GM12878 (cell line): Measurements from ENCODE around the gene METRN. TPM values are rescaled to one million over a fixed set of nuclear protein-coding genes. Genes with fewer than 3 reads are reported as not detected.
A peak's percentile ranks its signal among the peaks of the same experiment; 100 is the strongest.

ENCODE experiments used
- ATAC-seq: fragments of 200-7000 bp; cut with Tn5 transposase; 3 replicates; pipeline ENCODE4 v1.9.1; 2020; ENCODE audit warnings: mild to moderate bottlenecking, moderate library complexity
- BruUV-seq: library from RNA; stranded (reverse); fragments of 400-500 nt; replicated peaks from 2 replicates; lab custom pipeline; 2021; lab: Mats Ljungman, UMichigan
- CTCF ChIA-PET: fragments of 300-600 bp; sonication (Branson Sonifier 250); formaldehyde crosslinking; extraction: SDS; loops from one replicate; lab custom pipeline; 2021; ENCODE audit warnings: inconsistent platforms; lab: Yijun Ruan, JAX
- POLR2A ChIA-PET: fragments of 350-600 bp; formaldehyde crosslinking; extraction: SDS; loops from one replicate; lab custom pipeline; 2021; ENCODE audit warnings: inconsistent platforms; lab: Charles Lee
- RAD21 ChIA-PET: fragments of 300-600 bp; sonication (Branson Sonifier 250); formaldehyde crosslinking; loops from one replicate; lab custom pipeline; 2023; ENCODE audit warnings: antibody characterized with exemption; ENCODE audit not compliant: unreplicated experiment; lab: Charles Lee
- SMC1A ChIA-PET: fragments of 300-600 bp; sonication (Branson Sonifier 250); formaldehyde crosslinking; loops from one replicate; lab custom pipeline; 2023; ENCODE audit not compliant: unreplicated experiment, uncharacterized antibody; lab: Charles Lee
- DNase-seq: peaks from one replicate; pipeline ENCODE4 v3.0.0-alpha.2; 2011; ENCODE audit warnings: low read depth, low spot score
- FAIRE-seq: peaks from 3 replicates; lab custom pipeline; 2011; peaks lifted over from hg19 to GRCh38; lab: Jason Lieb, UNC
- H2AFZ ChIP-seq: 2 replicates; pipeline ENCODE4 v1.6.0; 2011; ENCODE audit warnings: low read depth, low read length, control low read depth; ENCODE audit not compliant: control insufficient read depth
- H3K27ac ChIP-seq: 2 replicates; pipeline ENCODE4 v1.5.1; 2011; ENCODE audit warnings: control low read depth; ENCODE audit not compliant: control insufficient read depth, insufficient read depth
- H3K27me3 ChIP-seq, 2 experiments: replicated peaks in 1 of 2; 2 replicates each; pipeline versions ENCODE4 v1.6.0 to v1.6.1; 2011; ENCODE audit warnings: low read length in 1 of 2; ENCODE audit not compliant: control insufficient read depth in 2 of 2, insufficient read depth in 2 of 2
- H3K36me3 ChIP-seq, 2 experiments: 2 replicates each; pipeline ENCODE4 v1.5.1; 2011; ENCODE audit warnings: low read length in 1 of 2; ENCODE audit not compliant: control insufficient read depth in 2 of 2, insufficient read depth in 2 of 2
- H3K4me1 ChIP-seq: 2 replicates; pipeline ENCODE4 v1.6.1; 2011; ENCODE audit warnings: mild to moderate bottlenecking, low read length, moderate library complexity, mixed read lengths; ENCODE audit not compliant: control insufficient read depth, insufficient read depth
- H3K4me2 ChIP-seq: 2 replicates; pipeline ENCODE4 v1.6.0; 2011; ENCODE audit warnings: control low read depth; ENCODE audit not compliant: control insufficient read depth, insufficient read depth
- H3K4me3 ChIP-seq: fragments of 200-600 bp; sonication (generic); 2 replicates; pipeline ENCODE4 v1.5.1; 2016
- H3K79me2 ChIP-seq: 2 replicates; pipeline ENCODE4 v1.6.0; 2011; ENCODE audit warnings: low read length; ENCODE audit not compliant: control insufficient read depth, insufficient read depth
- H3K9ac ChIP-seq: 2 replicates; pipeline ENCODE4 v1.8.0; 2011; ENCODE audit warnings: low read length, control low read depth, mixed read lengths; ENCODE audit not compliant: control insufficient read depth, insufficient read depth
- H3K9me3 ChIP-seq: replicated peaks from 3 replicates; pipeline ENCODE4 v1.5.1; 2011; ENCODE audit warnings: mild to moderate bottlenecking, low read length; ENCODE audit not compliant: control insufficient read depth, insufficient read depth
- H4K20me1 ChIP-seq: 2 replicates; pipeline ENCODE4 v1.6.0; 2011; ENCODE audit not compliant: control insufficient read depth, insufficient read depth
- CBX3 ChIP-seq: fragments of 200-600 bp; sonication (generic); IDR thresholded peaks from 2 replicates; pipeline ENCODE4 v1.6.1; 2016; ENCODE audit warnings: low read depth, borderline replicate concordance
- CHD2 ChIP-seq: IDR thresholded peaks from 2 replicates; pipeline ENCODE4 v1.6.1; 2011; ENCODE audit warnings: low read depth, low read length, improper control_type of control experiment, borderline replicate concordance
- E2F4 ChIP-seq: IDR thresholded peaks from 2 replicates; pipeline ENCODE4 v1.6.1; 2012; ENCODE audit warnings: low read depth, low read length, improper control_type of control experiment
- MLLT1 ChIP-seq: fragments of 450-650 bp; IDR thresholded peaks from 2 replicates; pipeline ENCODE4 v1.6.1; 2016; ENCODE audit warnings: mild to moderate bottlenecking
- RCOR1 ChIP-seq: conservative IDR thresholded peaks from 2 replicates; pipeline ENCODE4 v1.6.1; 2012; ENCODE audit warnings: low read depth, low read length, improper control_type of control experiment
- YY1 ChIP-seq: IDR thresholded peaks from 2 replicates; pipeline ENCODE4 v1.6.1; 2011; ENCODE audit warnings: low read depth, mild to moderate bottlenecking, low read length
- ZBED1 ChIP-seq: IDR thresholded peaks from 2 replicates; pipeline ENCODE4 v1.6.1; 2016; ENCODE audit warnings: borderline replicate concordance
- WGBS: methylation state at CpG from one replicate; pipeline ENCODE4 v1.1.6; 2016; ENCODE audit warnings: low lambda C conversion rate; ENCODE audit not compliant: insufficient replicate concordance, insufficient coverage; ENCODE audit errors: missing lambda C conversion rate; 5-methylcytosine and 5-hydroxymethylcytosine counted together
- in situ Hi-C: fragments of 300-500 bp; cut with MboI; formaldehyde crosslinking; loops from 9 replicates; pipeline ENCODE4 v1.14.3; 2018; ENCODE audit warnings: mixed read lengths
- intact Hi-C: fragments of 100-400 bp; cut with micrococcal nuclease; formaldehyde crosslinking; loops from one replicate; pipeline ENCODE4 v1.14.2; 2022; ENCODE audit not compliant: unreplicated experiment
- polyA plus RNA-seq, 11 experiments: library from polyadenylated mRNA; depleted of rRNA in 4 of 11; unstranded in 6 of 11; stranded (reverse) in 5 of 11; fragments of >200 nt; fragmentation: Nextera tagmentation in 4 of 11; fragmentation: Illumina TruSeq in 1 of 11; extraction: Ambion mirVana in 4 of 11; extraction: Trizol in 1 of 11; gene quantifications; 1 replicate in 1 of 11; 2 replicates in 10 of 11; pipeline versions ENCODE4 v1.2.1 to v1.2.3, GENCODE V29; 2011 to 2016; ENCODE audit warnings: inconsistent platforms in 2 of 11, missing spikeins in 2 of 11, low read depth in 1 of 11
- total RNA-seq, 4 experiments: library from RNA; depleted of rRNA in 3 of 4; stranded (reverse); fragments of >200 nt in 3 of 4; fragmentation: Illumina TruSeq in 1 of 4; extraction: Trizol in 1 of 4; gene quantifications; 2 replicates each; pipeline versions ENCODE4 v1.2.1 to v1.2.3, GENCODE V29; 2013 to 2021

METRN gene
- total and polyA plus RNA-seq, 10 of the 15 experiments (the other 5 are each of a cell fraction or from before 2014, with no cell fraction given), result 0.11 to 12.8 (median 1.1) TPM; not detected in 1

- no peak for FAIRE-seq
- intact Hi-C loops, result no loop called here
- H3K79me2 ChIP-seq, result peaks cover 16% of the 10 kb centered on the region
- no peaks in the 10 kb centered on the region for H3K9me3 ChIP-seq
- H2AFZ ChIP-seq, result no peak overlapping the region
- peak overlapping the region; percentile 56; the same call in 1 of the 2 replicates for H3K9ac ChIP-seq
- POLR2A ChIA-PET, result interaction anchor here (2.4 to 7.3 kb wide), 2 partner anchors 10 to 16 kb away, joined by 29 to 60 read pairs; partner anchors contain the start of genes ANTKMT, CCDC78 and HAGHL
- RAD21 ChIA-PET, result interaction anchor here (1.6 to 1.9 kb wide), 3 partner anchors 9 to 51 kb away, joined by 5 to 10 read pairs (median 8); partner anchors contain the start of genes ANTKMT, CHTF18 and RPUSD1
- H4K20me1 ChIP-seq, result no peaks in the 10 kb centered on the region
- 89% methylated on average over 29 of the region's 29 CpGs for WGBS
- no peaks in the 10 kb centered on the region for H3K27me3 ChIP-seq
- DNase-seq, result no peak
- no peak for ATAC-seq
- H3K4me3 ChIP-seq, result peak overlapping the region; percentile 67
- H3K4me1 ChIP-seq, result peaks cover 42% of the 10 kb centered on the region
- SMC1A ChIA-PET, result interaction anchor here (1.0 to 1.2 kb wide), 4 partner anchors 9 to 25 kb away, joined by 3 to 4 read pairs (median 3); partner anchors contain the start of gene ANTKMT
- TF ChIP-seq YY1 (peak; percentile 78), ZBED1 (no peak), CBX3 (no peak), CHD2 (no peak), MLLT1 (peak; percentile 9), RCOR1 (no peak), E2F4 (no peak)
- TF ChIP-seq, all 136 proteins: peak for 2
- H3K36me3 ChIP-seq, result peaks cover 7 to 9% of the 10 kb centered on the region in 2 experiments; a peak in 3 of 4 replicates
- peak overlapping the region; percentile 92 for H3K4me2 ChIP-seq
- peak overlapping the region; percentile 68 for H3K27ac ChIP-seq
- BruUV-seq, result no TSS peak
- CTCF ChIA-PET, result interaction anchor here (1.0 to 3.5 kb wide), 4 partner anchors 10 to 24 kb away, joined by 3 to 17 read pairs (median 9); partner anchors contain the start of genes ANTKMT, CCDC78, HAGHL and METRN
- in situ Hi-C loops, result no loop called here
Measured at GRCh38 chr16:736936-737481, 22.1 kb downstream of the METRN start.
